ENCODE measurements around the gene RBMY1B. TPM values are rescaled to one million over a fixed set of nuclear protein-coding genes. Genes with fewer than 3 reads are reported as not detected.
"Not testable (repeated sequence)": the region's sequence is repeated elsewhere in the genome, so short reads cannot be mapped to it uniquely, and the experiment has no call there.

RBMY1B gene
- total RNA-seq = not detected
- not detected for polyA plus RNA-seq
- long read RNA-seq, donor 1 = 0 reads
- long read RNA-seq, donor 2 = 0 reads
- long read RNA-seq, donor 3 = 0 reads
- long read RNA-seq, donor 4 = 0 reads

DNA sequence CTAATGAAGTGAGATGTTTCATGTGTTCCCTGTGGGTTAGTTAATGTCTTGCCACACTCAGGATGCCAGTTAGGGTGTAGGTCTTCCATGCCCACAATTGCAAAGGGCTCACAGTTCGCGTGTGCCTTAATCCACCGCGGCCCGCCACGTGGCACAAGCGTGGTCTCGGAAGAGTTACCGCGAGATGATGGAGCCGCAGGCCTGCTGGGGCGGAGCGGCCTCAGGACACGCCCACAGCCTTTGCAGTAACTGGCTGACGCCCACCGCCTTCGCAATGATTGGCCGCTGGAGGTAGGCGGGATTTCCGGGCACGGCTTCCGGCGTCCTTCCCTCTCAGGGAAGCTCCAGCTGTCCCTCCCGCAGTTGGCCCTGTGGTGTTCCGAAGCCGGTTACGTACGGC, at the start of gene RBMY1B:
Gene RBMY1B, plus strand, starts transcription at position 301 of the 400 bp plus-strand sequence. CDS start 2,013 bp downstream, outside the sequence.
- WGBS = no CpG with 5 or more reads among the region's 28 CpGs
- intact Hi-C loops (cut with DNase I) = not testable (repeated sequence)

DNA sequence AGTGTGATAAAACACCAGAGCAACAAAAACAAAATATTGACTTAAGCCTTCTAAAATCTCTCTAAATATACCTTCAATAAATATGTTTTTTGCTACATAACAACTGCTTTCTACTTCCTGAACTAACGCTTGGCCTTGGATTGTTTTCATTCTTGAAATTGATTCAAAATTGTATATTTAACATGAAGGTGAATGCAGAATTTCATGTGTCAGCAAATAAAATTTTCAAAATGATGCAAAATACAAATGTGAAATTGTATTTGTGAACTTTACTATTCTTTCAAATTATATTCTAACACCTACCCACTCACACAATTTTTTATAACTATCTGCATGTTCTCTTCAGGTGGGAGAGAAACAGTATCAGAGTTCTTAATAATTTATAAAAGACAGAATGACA, 48.2 kb upstream of the RBMY1B start:
- DNase-seq; H3K4me3 ChIP-seq (ENCODE audit: low read length); intact Hi-C loops (cut with DNase I); H3K4me1 ChIP-seq (ENCODE audit: control insufficient read depth, insufficient read depth, low read length); ATAC-seq; H3K9me3 ChIP-seq (ENCODE audit: control insufficient read depth, low read length); H3K27ac ChIP-seq (ENCODE audit: low read length); H3K27me3 ChIP-seq (ENCODE audit: control insufficient read depth, insufficient read depth): not testable (repeated sequence)
- 85% methylated on average over 1 of the region's 1 CpG for WGBS

More for the DNA sequence above, at the start of gene RBMY1B:
- DNase-seq; H3K4me1 ChIP-seq (ENCODE audit: control insufficient read depth, insufficient read depth, low read length); H3K4me3 ChIP-seq (ENCODE audit: low read length); ATAC-seq; H3K27me3 ChIP-seq (ENCODE audit: control insufficient read depth, insufficient read depth); H3K27ac ChIP-seq (ENCODE audit: low read length); H3K9me3 ChIP-seq (ENCODE audit: control insufficient read depth, low read length): not testable (repeated sequence)

DNA sequence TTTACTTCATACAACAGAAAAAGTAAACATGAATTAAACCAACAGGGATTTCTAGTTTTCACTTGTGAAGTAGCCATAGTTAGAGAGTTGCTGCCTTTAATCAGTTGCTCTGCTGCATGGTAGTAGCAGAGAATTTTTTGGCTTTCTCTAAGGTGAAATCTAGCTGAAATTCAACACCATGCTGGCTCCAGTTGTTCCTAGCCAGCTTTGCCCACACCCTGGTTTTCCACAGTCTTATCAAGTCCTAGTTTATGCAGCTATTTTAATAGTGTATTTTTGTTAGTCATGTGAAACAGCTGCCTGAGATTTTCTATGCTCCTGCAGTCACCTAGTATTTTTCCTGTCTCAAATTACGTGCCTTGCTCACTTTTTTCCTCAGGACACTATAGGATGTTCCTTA, 28.2 kb upstream of the RBMY1B start:
- DNase-seq (no peak), ATAC-seq (peak in 1 of 2 donors; percentile 72)
- WGBS = 18% methylated on average over 1 of the region's 1 CpG
- H3K9me3 ChIP-seq (ENCODE audit: control insufficient read depth, low read length) = no peaks in the 10 kb centered on the region
- H3K4me1 ChIP-seq (ENCODE audit: control insufficient read depth, insufficient read depth, low read length) = no peaks in the 10 kb centered on the region
- intact Hi-C loops (cut with DNase I) = no loop called here
- H3K27ac ChIP-seq (ENCODE audit: low read length) = no peak overlapping the region
- no peaks in the 10 kb centered on the region for H3K27me3 ChIP-seq (ENCODE audit: control insufficient read depth, insufficient read depth)
- H3K4me3 ChIP-seq (ENCODE audit: low read length) = no peak overlapping the region

DNA sequence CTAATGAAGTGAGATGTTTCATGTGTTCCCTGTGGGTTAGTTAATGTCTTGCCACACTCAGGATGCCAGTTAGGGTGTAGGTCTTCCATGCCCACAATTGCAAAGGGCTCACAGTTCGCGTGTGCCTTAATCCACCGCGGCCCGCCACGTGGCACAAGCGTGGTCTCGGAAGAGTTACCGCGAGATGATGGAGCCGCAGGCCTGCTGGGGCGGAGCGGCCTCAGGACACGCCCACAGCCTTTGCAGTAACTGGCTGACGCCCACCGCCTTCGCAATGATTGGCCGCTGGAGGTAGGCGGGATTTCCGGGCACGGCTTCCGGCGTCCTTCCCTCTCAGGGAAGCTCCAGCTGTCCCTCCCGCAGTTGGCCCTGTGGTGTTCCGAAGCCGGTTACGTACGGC, 23.4 kb downstream of the RBMY1B start, which contains the start of gene RBMY1A1:
Gene RBMY1A1, plus strand, starts transcription at position 301 of the 400 bp plus-strand sequence. CDS start 2,013 bp downstream, outside the sequence.
- H3K4me1 ChIP-seq (ENCODE audit: control insufficient read depth, insufficient read depth, low read length); H3K27me3 ChIP-seq (ENCODE audit: control insufficient read depth, insufficient read depth); H3K4me3 ChIP-seq (ENCODE audit: low read length); H3K27ac ChIP-seq (ENCODE audit: low read length); intact Hi-C loops (cut with DNase I); DNase-seq; ATAC-seq; H3K9me3 ChIP-seq (ENCODE audit: control insufficient read depth, low read length): not testable (repeated sequence)
- no CpG with 5 or more reads among the region's 28 CpGs for WGBS

DNA sequence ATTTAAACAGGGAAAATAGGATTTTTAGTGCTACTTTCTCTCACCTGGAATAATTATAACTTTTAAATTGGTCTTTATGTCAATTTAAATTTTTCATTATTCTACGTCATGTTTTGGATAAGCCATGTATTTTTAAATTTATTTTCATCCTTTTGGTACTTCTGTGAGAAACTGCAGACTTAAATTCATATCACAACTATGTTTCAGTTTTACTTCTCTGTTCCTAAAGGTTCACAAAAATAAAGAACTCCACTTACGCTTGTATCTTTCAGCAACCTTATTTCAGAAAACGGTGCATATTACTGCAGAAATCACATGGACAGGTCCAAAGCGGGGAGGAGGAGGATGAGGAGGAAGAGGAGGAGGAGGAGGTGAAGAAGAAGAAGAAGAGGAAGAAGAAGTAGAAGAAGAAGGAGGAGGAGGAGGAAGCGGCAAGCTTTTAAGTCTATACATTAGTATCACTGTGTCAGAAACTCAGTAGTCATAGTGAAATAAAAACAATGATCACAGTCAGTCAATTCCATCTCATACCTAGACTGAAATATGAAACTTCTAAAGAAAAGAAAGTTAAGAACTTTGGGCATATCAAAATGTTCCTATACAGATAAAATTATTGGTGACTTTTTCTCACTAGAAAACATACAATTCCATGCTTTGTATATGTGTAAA, 48.3 kb downstream of the RBMY1B start:
- H3K9me3 ChIP-seq (ENCODE audit: control insufficient read depth, low read length); ATAC-seq; intact Hi-C loops (cut with DNase I); H3K4me3 ChIP-seq (ENCODE audit: low read length); H3K27ac ChIP-seq (ENCODE audit: low read length); DNase-seq; H3K27me3 ChIP-seq (ENCODE audit: control insufficient read depth, insufficient read depth); H3K4me1 ChIP-seq (ENCODE audit: control insufficient read depth, insufficient read depth, low read length): not testable (repeated sequence)
- no CpG with 5 or more reads among the region's 5 CpGs for WGBS

Other genes with a start within 250 kb of the RBMY1B start
- gene RBMY1A1, start 23.5 kb downstream of the RBMY1B start, total RNA-seq = not detected
- gene RBMY1A1, start 23.5 kb downstream of the RBMY1B start, polyA plus RNA-seq = not detected

Data from right cardiac atrium (tissue), 5 donors.